HG02840 (cell line): Measurements from ENCODE around the gene INAFM2.

Experiments used
- ATAC-seq: cut with Tn5 transposase; IDR thresholded peaks from one replicate; pipeline ENCODE4 v1.9.1; 2021; ENCODE audit warnings: mild to moderate bottlenecking, moderate library complexity, moderate number of reproducible peaks; ENCODE audit not compliant: unreplicated experiment, low FRiP score

Gene INAFM2

GRCh38 chr15:40338921-40339620, 15.6 kb downstream of the INAFM2 start:
- ATAC-seq: no peak

- ATAC-seq: no peak
Observed at GRCh38 chr15:40339621-40339945, 16.1 kb downstream of the INAFM2 start.

GRCh38 chr15:40340038-40340739, 16.7 kb downstream of the INAFM2 start:
- ATAC-seq: no peak

GRCh38 chr15:40340740-40341400, 17.4 kb downstream of the INAFM2 start, which contains the start of gene CCDC9B:
Gene CCDC9B (minus strand): TSS chr15:40340939. CDS start chr15:40340819, 120 bp downstream.
- ATAC-seq: no peak

GRCh38 chr15:40342416-40343320, 19.2 kb downstream of the INAFM2 start:
- no peak for ATAC-seq

GRCh38 chr15:40343512-40343911, 20.0 kb downstream of the INAFM2 start:
- no peak for ATAC-seq

GRCh38 chr15:40344217-40344616, 20.7 kb downstream of the INAFM2 start:
- no peak for ATAC-seq

- no peak for ATAC-seq
Observed at GRCh38 chr15:40344631-40345120, 21.2 kb downstream of the INAFM2 start.

- ATAC-seq: no peak
Observed at GRCh38 chr15:40345225-40345866, 21.9 kb downstream of the INAFM2 start.

- no peak for ATAC-seq
Observed at GRCh38 chr15:40345867-40346578, 22.5 kb downstream of the INAFM2 start.

- ATAC-seq: no peak
Observed at GRCh38 chr15:40346579-40347558, 23.4 kb downstream of the INAFM2 start.

- ATAC-seq: no peak
Observed at GRCh38 chr15:40347559-40348473, 24.3 kb downstream of the INAFM2 start.

- ATAC-seq: no peak
Observed at GRCh38 chr15:40348474-40348870, 25.0 kb downstream of the INAFM2 start.

- no peak for ATAC-seq
Observed at GRCh38 chr15:40349163-40349562, 25.7 kb downstream of the INAFM2 start.

- no peak for ATAC-seq
Observed at GRCh38 chr15:40352281-40352901, 28.9 kb downstream of the INAFM2 start.

- no peak for ATAC-seq
Observed at GRCh38 chr15:40353697-40354096, 30.2 kb downstream of the INAFM2 start.
